DMS79 (cell line): ENCODE data around the gene SLC29A3.
"Not testable (repeated sequence)": the region's sequence is repeated elsewhere in the genome, so short reads cannot be mapped to it uniquely, and the experiment has no call there.

Experiments used
- DNase-seq: peaks from one replicate; lab custom pipeline; 2025; lab: John Stamatoyannopoulos, UW

SLC29A3 gene

GRCh38 chr10:71346731-71347130, 27.7 kb downstream of the SLC29A3 start:
- DNase-seq, result no peak

DNA sequence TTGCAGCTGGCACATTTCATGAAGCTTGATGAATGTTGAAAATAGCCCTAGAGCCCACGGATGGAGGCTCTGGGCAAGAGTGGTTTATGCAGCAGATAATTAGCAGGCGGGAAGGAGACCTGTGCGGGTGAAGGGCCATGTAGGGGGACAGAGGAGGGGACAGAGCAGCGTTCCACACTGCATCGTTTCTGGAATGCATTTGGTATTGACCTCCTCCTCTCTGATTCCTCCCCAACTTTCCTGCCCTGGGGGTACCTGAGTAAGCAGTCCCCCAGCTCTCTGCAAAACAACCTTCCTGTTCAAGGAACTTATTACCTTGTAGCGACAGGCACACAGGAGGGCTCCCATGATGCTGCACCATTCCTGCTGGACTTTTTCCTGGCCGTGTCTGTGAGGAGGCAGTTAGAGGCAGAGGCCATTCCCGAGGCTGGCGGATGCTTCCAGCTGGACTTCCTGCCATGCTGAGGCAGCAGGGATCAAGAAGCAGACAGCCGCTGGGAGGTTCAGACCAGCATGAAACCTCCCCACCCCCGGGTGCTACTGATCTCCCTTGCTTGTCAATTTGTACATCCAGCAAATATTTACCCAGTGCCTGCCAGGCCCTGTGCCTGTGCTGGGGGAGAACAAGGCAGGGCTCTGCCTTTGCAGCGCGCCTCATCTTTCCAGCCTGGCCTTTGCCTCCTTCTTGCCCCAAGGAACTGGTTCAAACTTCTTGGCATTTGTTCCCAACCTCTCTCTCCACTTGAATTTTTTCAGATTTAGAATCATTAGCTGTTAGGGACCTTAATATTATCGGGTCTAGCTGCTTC, 28.7 kb downstream of the SLC29A3 start:
- DNase-seq, result no peak

GRCh38 chr10:71348850-71349249, 29.8 kb downstream of the SLC29A3 start:
- no peak for DNase-seq

DNA sequence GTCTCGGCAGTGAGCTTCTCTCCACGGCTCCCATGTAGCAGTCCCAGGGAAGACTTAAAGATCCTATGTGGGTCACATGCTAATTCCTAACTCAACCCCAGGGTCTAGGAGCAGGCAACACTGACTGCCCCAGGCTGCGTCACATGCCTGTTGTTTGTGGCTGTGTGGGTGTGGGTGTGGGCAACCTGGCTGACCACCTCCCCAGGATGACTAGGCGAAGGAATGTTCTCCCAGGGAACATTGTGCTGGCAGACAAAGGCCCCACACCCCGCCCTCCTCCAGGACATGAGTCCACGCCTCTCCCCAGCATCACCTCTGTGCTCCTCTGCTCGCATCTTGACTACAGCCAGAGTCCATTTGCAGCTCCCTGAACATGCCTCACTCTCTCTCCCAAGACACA, 30.3 kb downstream of the SLC29A3 start:
- DNase-seq, result no peak

DNA sequence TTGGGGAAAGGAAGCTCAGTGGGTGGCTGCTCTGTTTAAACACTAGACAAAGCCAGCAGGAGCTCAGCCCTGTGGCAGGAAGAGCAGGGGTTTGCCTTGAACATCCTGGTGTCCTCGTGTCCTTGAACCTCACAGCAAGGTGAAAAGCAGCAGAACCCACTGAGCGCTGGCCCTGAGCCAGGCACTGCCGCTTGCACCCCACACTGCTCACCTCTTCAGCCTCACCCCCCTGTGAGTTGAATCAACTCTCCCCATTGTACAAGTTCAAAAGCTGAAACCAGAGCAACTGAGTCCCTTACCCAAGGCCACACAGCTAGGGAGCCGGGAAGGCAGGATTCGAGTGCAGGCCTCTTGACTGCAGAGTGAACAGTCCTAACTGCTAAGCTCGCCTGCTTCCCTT, 32.0 kb downstream of the SLC29A3 start:
- DNase-seq, result no peak

GRCh38 chr10:71351628-71352319, 32.7 kb downstream of the SLC29A3 start:
- no peak for DNase-seq

DNA sequence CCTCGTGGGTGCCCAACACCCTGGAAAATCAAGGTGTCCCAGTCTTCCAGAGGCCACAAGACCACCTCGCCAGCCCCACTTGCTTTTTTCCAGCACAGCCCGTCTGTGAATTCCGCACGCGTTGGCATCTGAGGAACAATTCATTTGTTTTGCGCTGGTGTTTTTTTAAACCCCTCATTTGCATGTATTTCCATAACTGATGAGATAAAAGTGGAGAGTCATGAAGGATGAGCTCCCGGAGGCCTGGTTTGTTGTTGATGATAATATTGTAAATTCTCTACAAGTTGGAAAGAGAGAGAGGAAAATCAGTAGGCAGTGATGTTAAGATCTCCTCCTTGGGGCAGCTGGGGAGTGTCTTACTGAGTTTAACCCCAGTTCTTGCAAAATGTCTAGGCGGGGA, 34.6 kb downstream of the SLC29A3 start:
- DNase-seq, result no peak

GRCh38 chr10:71354776-71355175, 35.7 kb downstream of the SLC29A3 start:
- DNase-seq, result no peak

- DNase-seq, result no peak
Observed at GRCh38 chr10:71355886-71356285, 36.8 kb downstream of the SLC29A3 start.

DNA sequence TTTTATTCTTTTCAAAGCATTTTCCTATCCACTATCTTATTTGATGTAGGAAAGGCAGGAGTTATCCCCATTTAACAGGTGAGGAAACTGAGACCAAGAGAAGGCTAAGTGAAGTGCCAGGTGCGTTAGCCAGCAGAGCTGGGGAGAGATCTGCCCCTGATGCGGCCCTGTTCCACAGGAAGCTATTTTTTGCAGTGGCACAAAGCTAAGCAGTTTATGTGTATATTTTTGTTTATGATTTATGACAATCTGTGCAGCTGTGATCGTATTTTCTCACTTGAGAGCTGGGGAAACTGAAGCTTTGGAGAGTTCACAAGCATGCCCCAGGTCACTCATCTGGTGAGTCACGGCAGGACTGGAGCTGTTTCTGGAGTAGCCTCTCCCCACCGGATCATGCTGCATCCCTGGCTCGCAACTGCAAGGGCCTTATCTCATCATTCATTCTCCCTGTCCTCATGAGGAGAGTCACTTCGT, 38.8 kb downstream of the SLC29A3 start:
- DNase-seq, result no peak

- DNase-seq, result no peak
Observed at GRCh38 chr10:71358277-71358676, 39.2 kb downstream of the SLC29A3 start.

GRCh38 chr10:71358906-71359305, 39.8 kb downstream of the SLC29A3 start:
- not testable (repeated sequence) for DNase-seq

DNA sequence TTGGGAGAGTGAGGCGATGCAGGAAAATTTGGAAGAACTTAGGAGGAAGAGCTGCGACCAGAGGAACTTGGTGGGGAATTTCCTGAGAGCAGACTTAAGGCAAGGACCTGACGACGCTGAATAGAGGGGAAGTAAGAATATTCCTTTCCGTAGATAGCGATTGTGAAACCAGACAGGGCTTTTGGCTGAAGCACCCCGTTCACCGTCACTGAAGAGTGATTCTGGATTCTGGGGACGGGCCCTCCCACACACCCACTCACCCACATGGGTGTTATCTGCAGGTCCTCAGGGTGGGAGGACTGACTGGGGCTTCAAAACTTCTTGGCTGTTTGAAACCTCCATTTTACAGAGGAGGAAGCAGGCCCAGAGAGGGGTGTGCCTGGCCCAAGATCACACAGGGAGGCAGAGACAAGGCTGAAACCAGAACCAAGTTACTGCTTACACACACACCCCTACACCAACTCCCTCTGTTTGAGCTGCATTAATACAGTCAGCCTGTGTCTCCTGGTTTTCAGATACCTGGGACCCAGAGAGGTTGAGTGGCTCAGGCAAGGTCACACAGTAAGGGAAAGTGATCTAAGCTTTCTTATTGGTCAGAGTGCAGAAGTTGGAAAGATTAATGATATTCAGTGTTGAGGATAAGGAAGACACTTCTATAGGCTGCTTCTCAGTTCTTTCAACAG, 40.4 kb downstream of the SLC29A3 start:
- DNase-seq, result no peak

GRCh38 chr10:71360735-71361134, 41.7 kb downstream of the SLC29A3 start:
- DNase-seq, result no peak

GRCh38 chr10:71361581-71361980, 42.5 kb downstream of the SLC29A3 start:
- DNase-seq, result no peak

DNA sequence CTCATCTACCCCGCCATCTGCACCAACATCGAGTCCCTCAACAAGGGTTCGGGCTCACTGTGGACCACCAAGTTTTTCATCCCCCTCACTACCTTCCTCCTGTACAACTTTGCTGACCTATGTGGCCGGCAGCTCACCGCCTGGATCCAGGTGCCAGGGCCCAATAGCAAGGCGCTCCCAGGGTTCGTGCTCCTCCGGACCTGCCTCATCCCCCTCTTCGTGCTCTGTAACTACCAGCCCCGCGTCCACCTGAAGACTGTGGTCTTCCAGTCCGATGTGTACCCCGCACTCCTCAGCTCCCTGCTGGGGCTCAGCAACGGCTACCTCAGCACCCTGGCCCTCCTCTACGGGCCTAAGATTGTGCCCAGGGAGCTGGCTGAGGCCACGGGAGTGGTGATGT, 43.1 kb downstream of the SLC29A3 start:
- DNase-seq, result no peak

DNA sequence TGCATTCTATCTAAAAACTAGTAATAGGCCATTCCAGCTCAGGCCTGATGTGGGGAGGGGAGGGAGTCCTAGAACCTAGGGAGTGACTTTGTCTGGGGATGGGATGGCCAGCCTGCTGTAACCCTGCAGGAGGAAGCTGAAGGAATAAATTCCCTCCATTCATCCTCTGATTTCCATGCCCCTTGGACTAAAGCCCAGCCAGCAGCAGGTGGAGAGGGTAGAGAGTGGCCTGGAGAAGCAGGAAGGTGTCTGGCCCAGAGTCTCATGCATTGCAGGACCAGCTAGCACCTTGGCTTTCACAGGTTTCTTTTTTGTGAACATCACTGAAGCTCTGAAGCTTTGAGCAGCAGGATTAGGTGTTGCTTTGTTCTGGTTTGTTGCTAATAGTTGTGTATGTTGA, 44.9 kb downstream of the SLC29A3 start:
- DNase-seq, result peak; percentile 13

DNA sequence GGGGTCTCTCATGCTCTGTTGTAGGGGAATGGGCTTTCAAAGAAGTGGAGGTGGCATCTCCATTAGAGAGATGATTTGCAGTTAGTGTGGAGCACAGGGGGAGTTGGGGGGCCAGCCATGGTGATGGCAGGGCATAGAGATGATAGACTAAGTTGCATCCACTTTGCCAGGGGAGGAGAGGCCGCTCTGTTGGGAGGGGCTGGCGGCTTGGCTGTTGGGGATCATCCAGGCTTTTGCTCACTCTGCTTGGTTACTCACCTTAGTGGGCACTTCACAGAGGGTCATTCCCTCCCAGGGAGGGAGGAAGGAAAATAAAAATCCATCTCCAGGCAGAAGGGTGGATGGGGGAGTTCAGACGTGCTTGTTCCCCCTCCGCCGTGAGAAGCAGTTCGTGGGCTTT, 46.3 kb downstream of the SLC29A3 start:
- no peak for DNase-seq

DNA sequence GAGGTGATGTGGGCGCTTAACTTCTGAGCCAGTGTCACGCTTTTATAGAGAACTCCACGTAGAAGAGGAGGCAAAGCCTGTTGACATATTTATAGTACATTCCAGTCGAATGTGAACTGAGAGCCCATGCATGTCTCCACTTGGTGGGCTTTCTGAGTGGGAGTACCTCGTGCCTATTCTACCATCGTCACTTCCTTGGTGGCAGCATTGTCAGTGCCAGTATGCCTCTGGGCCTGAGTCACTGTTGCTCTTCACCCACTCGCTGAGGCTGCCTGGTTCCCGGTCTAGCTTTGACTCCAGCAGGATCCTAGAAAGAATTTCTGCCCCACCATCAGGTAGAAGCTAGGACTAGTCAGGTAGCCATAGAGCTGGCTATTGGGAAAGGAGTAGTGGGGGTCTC, 47.6 kb downstream of the SLC29A3 start:
- DNase-seq, result no peak

DNA sequence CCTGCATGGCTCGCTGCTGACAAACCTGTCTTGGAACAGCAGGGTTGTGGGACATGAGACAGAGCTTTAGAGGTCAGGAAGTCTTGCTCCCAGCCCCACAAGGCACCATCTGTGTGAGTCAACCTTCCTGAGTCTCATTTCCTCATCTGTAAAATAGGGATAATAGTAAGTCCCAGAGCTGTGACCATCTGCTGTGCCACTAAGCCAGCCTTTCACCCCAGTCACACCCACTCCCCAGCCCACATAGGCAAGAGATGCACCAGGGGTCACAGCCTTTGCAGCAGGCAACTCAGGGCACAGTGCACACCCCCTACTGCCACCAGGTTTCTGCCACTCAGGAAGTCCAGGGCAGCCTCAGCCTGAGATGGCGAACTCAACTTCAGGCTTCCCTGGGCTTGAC, 48.2 kb downstream of the SLC29A3 start:
- no peak for DNase-seq

DNA sequence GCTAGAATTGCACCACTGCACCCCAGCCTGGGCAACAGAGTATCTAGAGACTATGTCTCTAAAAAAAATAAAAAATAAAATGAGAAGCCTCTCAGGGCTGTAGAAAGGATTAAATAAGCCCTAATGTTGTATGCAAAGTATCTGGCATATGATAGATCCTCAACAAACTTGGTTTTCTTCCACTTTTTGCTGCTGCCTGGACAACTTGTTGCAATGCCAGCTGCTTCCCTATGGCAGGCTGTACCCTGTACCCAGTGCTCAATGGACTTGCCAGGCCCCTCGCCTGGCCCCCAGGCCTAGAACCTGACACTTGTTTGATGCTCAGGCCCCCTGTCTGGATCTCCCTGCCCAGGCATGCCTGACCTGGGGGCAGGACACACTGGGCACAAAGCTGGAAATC, 49.1 kb downstream of the SLC29A3 start:
- DNase-seq, result no peak

- DNase-seq, result no peak
Observed at GRCh38 chr10:71368643-71369042, 49.6 kb downstream of the SLC29A3 start.

- no peak for DNase-seq
Observed at GRCh38 chr10:71369602-71370001, 50.5 kb downstream of the SLC29A3 start.
